Measurements from ENCODE around the gene ZNF567.
A peak's percentile ranks its signal among the peaks of the same experiment; 100 is the strongest.
"Not testable (repeated sequence)": the region's sequence is repeated elsewhere in the genome, so short reads cannot be mapped to it uniquely, and the experiment has no call there.

ZNF567 gene

GRCh38 chr19:36687214-36688056 lies at the start of gene ZNF567:
Gene ZNF567, plus strand, starts transcription at chr19:36687612. Its CDS starts 7,256 bp downstream, at chr19:36694868.
- peak; percentile 98 for DNase-seq

- DNase-seq = no peak
Observed at GRCh38 chr19:36638862-36639510, 48.4 kb upstream of the ZNF567 start.

GRCh38 chr19:36646746-36647145 lies 40.7 kb upstream of the ZNF567 start:
- DNase-seq = no peak

GRCh38 chr19:36652958-36653357 lies 34.5 kb upstream of the ZNF567 start:
- no peak for DNase-seq

GRCh38 chr19:36665832-36666231 lies 21.6 kb upstream of the ZNF567 start:
- no peak for DNase-seq

GRCh38 chr19:36668646-36669045 lies 18.8 kb upstream of the ZNF567 start:
- no peak for DNase-seq

DNA sequence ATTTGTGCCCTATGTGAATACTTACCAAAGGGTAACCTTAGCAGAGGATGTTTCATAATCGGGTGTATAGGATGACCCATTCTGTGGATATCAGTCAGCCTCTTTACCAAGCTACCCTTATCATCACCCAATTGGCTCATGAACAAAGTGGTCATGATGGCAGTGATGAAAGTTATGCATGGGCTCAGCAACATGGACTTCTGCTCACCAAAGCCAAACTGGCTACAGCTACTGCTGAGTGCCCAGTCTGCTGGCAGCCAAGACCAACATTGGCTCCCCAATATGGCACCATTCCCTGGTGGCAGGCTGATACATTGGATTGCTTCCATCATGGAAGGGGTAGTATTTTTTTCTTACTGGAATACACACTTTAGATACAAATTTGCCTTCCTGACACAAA lies 15.0 kb upstream of the ZNF567 start:
- DNase-seq = no peak

- DNase-seq = no peak
Observed at GRCh38 chr19:36674201-36674600, 13.2 kb upstream of the ZNF567 start.

- no peak for DNase-seq
Observed at GRCh38 chr19:36679455-36679854, 8.0 kb upstream of the ZNF567 start.

DNA sequence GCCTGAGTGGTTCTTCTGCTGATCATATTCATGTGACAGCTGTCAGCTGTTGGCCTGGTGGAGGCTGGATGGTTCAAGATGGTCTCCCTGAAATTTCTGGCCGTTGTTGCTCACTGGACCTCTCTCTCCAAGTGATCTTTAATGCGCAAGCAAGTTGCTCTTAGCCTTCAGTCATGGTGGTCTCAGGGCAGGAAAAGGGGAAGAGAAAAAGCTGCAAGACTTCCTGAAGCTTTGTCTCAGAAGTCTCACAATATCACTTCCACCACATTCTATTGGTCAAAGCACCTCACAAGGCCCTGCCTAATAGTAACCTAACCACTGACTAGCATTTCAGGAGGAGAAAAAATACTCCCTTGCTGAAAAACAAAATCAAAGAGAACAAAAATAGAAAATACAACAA lies 1.6 kb upstream of the ZNF567 start:
- DNase-seq = no peak

DNA sequence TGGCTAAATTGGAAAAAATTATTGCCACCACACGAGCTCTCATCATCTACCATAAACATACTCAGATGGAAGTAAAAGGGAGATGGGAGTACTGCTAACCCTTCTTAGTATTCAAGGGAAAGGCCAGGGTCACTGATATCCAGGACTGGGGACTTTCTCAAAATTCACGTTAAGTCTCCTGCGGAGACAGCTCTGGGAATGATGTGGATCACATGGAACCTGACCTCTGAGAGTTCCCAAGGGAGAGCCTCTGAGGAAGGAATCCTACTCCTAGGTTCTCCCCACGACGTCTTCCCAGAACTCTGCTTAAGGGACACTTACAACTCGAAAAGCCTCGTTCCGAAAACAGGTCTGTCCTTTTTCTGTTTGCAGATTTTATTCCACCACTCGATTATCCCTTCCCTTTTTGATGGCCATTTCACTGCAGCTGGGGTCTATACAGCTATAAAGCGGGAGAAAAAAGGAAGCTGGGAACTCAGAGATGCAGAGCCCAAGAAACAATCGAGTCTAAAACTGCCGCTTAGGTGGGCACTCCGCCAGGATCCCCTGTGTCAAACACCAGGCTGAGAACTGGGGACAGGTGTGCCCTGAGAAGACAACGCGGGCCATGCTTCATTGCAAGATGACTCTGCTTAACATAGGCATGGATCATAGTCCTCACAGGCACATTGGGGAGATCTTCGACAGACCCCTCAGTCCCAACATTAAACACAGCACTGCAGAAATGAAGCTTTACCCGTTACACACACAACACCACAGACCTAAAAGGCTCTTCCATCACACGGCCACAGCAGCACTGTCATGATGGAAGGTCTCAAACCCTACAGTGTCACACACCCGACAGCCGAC lies 823 bp upstream of the ZNF567 start:
- peak in 1 of 2 experiments; percentile 12 for DNase-seq

DNA sequence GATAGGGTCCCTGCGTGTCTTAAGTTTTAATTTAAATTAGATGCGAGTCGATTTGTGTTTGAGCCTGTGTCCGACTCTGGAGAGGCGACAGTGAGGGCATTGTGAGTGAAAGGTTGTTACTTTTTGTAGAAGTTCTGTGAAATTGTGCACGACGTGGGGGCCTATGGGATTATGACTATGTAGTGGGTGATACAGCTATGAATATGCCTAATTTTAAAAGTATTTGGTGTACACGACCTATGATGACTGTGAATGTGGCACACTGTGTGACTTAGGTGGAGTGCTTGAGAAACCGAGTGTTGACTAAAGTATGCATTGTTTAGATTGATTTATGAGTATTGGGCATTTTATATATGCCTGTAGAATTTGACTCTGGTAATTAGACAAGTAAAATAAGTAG lies 646 bp downstream of the ZNF567 start:
- no peak for DNase-seq

DNA sequence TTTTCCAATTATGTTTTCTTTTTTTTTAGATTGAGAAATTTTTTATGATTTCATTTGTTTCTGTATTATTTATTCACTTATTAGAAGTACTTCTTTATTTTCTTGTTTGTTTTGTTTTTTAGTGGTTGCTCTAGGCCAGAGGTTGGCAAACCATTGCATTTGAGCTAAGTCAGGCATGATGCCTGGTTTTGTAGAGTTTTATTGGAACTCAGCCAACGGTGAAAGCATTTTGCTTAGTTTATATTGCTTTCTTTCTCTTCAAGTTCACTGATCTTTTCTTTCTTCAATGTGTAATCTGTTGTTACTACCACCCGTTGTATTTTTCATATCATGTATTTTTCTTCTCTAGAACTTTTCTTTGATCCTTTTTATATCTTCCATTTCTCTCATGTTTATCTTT lies 19.7 kb downstream of the ZNF567 start:
- no peak for DNase-seq

GRCh38 chr19:36709423-36709822 lies 22.0 kb downstream of the ZNF567 start:
- no peak for DNase-seq

- DNase-seq = no peak
Observed at GRCh38 chr19:36719687-36720556, 32.5 kb downstream of the ZNF567 start.

DNA sequence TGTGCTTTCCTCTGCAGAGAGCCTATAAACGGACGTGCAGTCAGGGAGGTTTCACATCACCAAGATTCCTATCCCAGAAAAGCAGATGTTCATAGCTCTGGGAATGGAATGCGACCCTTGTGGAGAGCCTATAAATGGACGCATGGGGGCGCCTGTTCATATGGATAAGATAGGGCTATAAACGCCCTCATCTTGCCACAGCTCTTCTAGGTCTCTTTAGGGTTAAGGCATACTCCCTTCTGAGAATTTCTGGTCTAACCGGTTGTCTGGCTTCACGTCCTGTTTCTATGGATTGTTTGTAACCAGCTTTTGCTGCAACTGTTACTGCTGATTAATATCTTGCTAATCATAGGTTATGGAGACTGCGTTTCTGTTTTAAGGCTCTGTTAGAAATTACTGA lies 48.8 kb downstream of the ZNF567 start:
- DNase-seq = not testable (repeated sequence)

DNA sequence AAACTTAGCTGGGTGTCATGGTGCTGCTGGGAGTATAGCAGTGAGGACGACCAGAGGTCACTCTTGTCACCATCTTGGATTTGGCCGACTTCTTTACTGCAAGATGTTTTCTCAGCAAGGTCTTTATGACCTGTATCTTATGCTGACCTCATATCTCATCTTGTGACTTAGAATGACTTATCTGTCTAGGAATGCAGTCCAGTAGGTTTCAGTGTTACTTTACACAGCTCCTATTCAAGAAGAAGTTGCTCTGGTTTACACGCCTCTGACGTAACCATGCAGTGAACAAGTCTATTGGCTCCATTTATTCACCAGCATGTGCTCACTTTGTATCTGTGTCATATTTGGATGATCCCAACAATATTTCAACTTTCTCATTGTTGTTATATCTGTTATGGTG lies 58.5 kb downstream of the ZNF567 start:
- no peak for DNase-seq

DNA sequence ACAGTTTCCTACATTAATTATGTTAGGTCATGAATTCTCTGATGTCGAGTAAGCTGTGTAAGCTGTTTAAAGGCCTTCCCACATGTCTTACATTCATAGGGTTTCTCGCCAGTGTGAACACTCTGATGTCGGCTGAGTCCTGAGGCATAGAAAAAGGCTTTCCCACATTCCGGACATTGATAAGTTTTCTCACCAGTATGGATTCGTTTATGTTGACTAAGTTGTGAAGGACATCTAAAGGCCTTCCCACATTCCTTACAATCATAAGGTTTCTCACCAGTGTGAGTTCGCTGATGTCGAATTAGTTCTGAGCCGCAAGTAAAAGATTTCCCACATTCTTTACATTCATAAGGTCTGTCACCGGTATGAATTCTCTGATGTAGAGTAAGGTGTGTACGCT lies 60.3 kb downstream of the ZNF567 start:
- no peak for DNase-seq

DNA sequence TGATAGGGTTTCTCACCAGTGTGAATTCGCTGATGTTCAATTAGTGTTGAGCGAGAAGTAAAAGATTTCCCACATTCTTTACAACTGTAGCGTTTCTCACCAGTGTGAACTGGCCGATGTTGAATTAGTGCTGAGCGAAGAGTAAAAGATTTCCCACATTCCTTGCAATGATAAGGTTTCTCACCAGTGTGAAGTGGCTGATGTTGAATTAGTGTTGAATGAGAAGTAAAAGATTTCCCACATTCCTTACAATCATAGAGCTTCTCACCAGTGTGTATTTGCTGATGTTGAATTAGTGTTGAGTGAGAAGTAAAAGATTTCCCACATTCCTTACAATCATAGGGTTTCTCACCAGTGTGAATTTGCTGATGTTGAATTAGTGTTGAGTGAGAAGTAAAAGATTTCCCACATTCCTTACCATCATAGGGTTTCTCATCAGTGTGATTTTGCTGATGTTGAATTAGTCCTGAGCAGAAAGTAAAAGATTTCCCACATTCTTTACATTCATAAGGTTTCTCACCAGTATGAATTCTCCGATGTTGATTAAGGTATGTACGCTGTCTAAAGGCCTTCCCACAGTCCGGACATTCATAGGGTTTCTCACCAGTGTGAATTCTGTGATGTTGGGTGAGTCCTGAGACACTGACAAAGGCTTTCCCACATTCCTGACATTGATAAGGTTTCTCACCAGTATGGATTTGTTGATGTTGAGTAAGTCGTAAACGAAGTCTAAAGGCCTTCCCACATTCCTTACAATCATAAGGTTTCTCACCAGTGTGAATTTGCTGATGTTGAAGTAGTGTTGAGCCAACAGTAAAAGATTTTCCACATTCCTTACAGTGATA lies 61.2 kb downstream of the ZNF567 start:
- DNase-seq = no peak

DNA sequence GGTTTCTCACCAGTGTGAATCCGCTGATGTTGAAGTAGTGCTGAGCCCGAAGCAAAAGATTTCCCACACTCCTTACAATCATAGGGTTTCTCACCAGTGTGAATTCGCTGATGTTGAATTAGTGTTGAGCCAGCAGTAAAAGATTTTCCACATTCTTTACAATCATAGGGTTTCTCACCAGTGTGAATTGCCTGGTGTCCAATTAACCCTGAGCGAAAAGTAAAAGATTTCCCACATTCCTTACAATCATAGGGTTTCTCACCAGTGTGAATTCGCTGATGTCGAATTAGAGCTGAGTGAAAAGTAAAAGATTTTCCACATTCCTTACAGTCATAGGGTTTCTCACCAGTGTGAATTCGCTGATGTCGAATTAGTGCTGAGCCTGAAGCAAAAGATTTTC lies 62.2 kb downstream of the ZNF567 start:
- DNase-seq = not testable (repeated sequence)

DNA sequence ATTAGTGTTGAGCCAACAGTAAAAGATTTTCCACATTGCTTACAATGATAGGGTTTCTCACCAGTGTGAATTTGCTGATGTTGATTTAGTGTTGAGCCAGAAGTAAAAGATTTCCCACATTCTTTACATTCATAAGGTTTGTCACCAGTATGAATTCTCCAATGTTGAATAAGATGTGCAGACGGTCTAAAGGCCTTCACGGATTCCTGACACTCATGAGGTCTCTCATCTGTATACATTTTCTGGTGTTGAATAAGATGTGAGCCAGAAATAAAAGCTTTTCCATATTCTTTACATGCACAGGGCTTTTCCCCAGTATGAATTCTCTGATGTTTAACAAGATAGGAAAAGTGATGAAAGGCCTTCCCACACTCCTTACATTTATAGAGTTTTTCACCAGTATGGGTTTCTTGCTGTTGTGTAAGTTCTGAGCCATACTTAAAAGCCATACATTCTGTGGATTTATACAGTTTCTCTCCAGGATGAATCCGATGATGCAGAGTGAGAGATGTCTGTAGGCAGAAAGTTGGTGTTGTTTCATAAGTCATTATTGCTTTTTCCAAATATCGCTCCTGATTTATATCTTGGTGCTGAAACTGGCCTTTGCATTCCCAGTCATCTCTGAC lies 62.8 kb downstream of the ZNF567 start:
- no peak for DNase-seq
